GM12891 (cell line): ENCODE results near the gene HSPA1L.

Source experiments
- POLR2A ChIP-seq: IDR thresholded peaks from 2 replicates; pipeline ENCODE4 v1.6.1; 2011; ENCODE audit warnings: low read depth, low read length, control low read depth
- TAF1 ChIP-seq: IDR thresholded peaks from 2 replicates; pipeline ENCODE4 v1.6.1; 2011; ENCODE audit warnings: low read depth, low read length, control low read depth

- TF ChIP-seq TAF1 = no peak
- TF ChIP-seq POLR2A = no peak
Measured at GRCh38 chr6:31864818-31865204, 49.7 kb upstream of the HSPA1L start.
